Measurements from ENCODE around the gene CCR8. TPM values are rescaled to one million over a fixed set of nuclear protein-coding genes. Genes with fewer than 3 reads are reported as not detected.
A peak's percentile ranks its signal among the peaks of the same experiment; 100 is the strongest.

Gene CCR8, protein sequence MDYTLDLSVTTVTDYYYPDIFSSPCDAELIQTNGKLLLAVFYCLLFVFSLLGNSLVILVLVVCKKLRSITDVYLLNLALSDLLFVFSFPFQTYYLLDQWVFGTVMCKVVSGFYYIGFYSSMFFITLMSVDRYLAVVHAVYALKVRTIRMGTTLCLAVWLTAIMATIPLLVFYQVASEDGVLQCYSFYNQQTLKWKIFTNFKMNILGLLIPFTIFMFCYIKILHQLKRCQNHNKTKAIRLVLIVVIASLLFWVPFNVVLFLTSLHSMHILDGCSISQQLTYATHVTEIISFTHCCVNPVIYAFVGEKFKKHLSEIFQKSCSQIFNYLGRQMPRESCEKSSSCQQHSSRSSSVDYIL
- not detected in 2 replicates for total RNA-seq

DNA sequence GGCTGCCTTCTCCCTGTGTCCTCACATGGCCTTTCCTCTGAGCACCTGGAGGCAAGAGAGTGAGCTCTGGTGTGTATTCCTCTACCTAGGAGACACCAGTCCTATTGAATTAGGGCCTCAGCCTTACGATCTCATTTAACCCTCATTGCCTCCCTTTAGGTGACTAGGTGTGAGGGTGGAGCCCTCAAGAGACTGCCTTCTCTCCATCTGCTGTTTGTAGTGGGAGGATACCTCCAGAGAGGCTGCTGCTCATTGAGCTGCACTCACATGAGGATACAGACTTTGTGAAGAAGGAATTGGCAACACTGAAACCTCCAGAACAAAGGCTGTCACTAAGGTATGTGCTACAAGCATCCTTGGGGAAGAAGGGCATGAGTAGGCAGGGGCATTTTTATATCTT lies at the start of gene CCR8:
Gene CCR8 (plus strand): TSS at position 217 of the 400 bp plus-strand sequence. CDS start 2,623 bp downstream, outside the sequence.
- DNase-seq (ENCODE audit: low read depth, low spot score) = no peak

DNA sequence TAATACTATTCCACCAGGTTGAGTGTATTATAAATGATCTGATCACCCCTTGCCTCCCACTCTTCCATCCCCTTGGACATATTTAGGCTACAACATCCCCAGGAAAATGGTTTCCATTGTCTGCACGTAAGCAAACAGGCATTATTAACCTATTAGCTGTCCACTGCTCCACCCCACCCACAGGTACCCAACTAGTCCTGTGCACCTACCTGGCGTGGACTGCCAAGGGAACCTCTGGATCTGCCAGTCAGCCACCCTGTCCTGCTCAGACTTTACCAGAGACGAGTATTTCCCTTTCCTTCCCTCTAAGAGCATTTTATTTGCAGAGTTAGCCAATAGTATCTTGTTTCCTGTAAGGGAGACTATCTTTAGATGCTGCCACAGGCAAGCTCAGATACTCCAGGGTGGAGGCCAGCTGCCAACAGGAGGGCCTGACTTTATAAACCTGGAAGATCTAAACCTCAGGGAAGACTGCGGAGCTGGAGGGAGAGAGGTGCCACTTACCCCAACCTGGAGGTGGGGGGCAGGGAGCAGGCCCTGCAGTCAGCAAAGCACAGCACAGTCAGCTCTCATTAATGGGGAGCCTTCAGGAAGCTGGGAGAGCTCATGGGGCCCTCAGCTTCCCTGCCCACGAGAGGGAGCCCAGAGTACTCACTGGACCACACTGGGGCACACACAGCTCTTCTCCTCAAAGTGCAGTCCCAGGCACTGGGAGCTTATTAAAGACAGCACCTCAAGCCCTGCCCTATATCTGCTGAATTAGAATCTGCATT lies 49.6 kb upstream of the CCR8 start, which contains the start of gene CX3CR1:
Gene CX3CR1 (minus strand): TSS at position 292 of the 773 bp plus-strand sequence. CDS start 13,527 bp downstream, outside the sequence.
- no peak for DNase-seq (ENCODE audit: low read depth, low spot score)

- DNase-seq (ENCODE audit: low read depth, low spot score) = no peak
Measured at GRCh38 chr3:39280571-39280970, 48.9 kb upstream of the CCR8 start.

GRCh38 chr3:39281533-39281932 lies 48.0 kb upstream of the CCR8 start:
- DNase-seq (ENCODE audit: low read depth, low spot score) = no peak

DNA sequence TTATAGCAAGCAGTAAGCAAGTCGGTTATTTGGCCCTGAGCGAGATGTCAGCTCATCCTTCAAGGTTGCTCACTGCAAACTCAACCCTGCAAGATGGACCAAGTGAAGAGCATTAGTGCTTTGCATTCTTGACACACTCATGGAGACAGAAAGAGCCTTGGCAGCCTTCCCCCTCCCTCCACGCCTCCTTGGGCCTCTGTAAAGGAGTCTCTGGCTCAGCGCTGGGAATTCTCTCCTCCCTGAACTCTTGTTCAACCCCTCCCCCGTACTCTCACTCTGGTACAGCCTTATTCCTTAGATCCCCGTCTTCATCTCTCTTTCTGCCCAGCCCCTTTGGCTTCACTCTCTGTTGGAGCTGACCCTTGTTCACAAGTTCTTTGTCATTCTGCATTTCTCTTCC lies 47.5 kb upstream of the CCR8 start:
- no peak for DNase-seq (ENCODE audit: low read depth, low spot score)

DNA sequence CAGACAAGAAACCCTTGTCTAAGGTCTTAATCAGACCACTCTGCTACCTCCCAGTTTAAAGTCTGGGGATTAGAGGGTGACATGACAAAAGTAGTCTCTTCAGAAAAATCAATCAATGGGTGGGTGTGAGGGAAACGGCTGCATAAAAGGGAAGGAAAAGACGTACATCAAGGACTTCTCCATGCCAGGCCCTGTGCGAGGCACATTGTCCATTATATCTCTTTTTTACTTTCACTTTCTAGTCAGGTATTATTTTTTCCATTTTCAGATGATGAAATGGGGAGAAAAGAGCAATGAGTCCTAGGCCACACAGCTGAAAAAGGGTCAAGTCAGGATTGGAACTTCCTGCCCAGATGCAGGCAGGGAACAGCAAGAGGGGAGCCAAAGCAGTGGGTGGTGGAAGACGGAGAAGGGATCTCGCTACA lies 45.0 kb upstream of the CCR8 start:
- DNase-seq (ENCODE audit: low read depth, low spot score) = no peak

DNA sequence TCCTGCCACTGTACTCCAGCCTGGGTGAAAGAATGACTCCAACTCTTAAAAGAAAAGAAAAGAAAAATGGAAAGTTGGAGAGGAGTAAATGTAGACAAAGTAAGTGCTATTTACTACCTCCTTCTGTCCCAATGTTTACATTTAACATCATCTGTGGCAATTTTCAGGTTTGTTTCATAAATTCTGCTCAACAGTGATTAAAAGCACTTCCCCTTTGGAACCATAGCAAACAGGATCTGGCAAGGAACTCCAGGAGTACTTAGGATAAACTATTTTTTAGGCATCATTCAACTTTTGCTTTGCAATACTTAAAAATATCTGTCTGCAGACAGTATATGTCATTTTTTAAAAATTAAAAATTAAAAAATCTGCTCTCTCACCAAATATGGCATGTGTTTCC lies 44.2 kb upstream of the CCR8 start:
- DNase-seq (ENCODE audit: low read depth, low spot score) = no peak

GRCh38 chr3:39286771-39287170 lies 42.7 kb upstream of the CCR8 start:
- no peak for DNase-seq (ENCODE audit: low read depth, low spot score)

DNA sequence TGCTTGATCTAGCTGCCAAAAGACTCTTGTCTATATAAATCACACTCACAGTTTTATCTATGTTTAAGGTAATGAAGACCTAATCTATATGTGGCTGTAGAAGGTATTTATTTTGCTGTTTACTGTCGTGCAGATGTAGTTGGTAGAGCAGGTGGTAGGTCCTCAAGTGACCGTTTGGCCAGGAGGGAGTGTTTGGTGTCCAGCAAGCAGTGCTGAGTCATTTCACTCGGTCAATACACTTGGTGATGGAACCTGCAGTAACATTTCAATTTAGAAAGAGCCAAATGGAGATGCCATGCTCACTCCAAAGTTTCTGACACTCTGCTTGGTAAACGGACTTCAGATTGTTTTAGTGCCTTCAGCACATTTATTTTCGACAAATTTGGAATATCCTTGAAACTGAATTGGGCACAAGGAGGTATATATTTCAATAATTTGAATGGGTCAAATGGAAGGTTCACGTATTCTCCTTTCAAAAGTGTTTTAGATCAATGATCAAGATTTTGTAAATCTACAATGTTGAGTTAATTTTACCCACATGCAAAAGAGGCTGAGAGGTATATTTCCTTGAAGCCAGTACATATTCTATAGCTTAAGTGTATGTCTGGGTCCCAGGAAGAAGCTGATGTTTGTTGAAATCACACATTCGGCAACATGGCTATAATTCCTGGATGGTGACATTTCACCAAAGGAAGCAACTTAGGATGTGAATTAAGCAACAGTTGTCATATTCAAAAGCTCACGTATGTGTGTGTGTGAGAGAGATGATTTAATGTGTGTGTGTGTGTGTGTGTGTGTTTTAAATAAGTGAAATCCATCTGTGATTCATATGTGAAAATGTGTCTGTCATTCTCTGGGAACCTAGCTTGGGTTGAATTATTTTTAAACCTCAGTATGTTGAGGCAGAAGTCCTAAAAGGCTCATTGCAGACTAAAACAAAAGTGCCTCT lies 42.0 kb upstream of the CCR8 start:
- DNase-seq (ENCODE audit: low read depth, low spot score) = no peak

- peak; percentile 35 for DNase-seq (ENCODE audit: low read depth, low spot score)
Measured at GRCh38 chr3:39288300-39288808, 41.2 kb upstream of the CCR8 start.

DNA sequence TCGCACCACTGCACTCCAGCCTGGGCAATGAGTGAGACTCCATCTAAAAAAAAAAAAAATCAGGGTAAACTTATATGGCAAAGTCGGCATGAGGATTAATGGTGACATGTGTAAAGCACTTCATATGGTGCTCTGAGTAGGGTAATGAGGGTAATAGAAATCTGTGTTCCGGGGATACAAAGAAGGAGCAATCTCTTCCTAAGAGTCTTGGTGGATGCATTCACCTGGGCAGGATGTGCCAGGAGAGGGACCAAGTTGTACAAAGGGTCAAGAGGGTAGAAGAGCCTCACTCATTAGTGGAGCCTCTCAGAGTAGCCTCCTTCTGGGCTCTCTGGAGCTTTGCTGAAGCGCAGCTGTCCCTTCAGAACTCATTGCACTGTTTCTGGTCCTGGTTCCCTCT lies 40.4 kb upstream of the CCR8 start:
- DNase-seq (ENCODE audit: low read depth, low spot score) = no peak

GRCh38 chr3:39290255-39290654 lies 39.3 kb upstream of the CCR8 start:
- DNase-seq (ENCODE audit: low read depth, low spot score) = no peak

DNA sequence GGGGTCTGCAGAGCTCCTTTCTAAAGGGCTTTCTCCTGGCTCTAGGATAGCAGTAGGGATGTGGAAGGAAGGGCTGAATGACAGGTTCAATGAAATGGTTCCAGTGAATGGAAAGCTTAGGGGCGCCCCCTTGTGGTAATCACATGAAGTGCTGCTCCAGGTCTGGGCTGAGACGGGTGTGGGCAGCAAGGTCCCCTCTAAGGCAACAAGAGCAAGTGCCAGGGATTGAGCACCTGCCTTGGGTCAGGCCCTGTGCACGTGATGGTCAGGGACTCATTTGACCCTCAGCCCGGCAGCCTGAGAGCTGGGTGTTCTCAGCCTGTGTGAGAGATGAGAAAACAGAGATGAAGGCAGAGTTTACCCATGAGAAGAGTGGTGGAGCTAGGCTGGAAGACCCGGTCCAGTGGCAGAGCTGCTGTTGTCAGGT lies 37.6 kb upstream of the CCR8 start:
- DNase-seq (ENCODE audit: low read depth, low spot score) = no peak

GRCh38 chr3:39292961-39293360 lies 36.5 kb upstream of the CCR8 start:
- no peak for DNase-seq (ENCODE audit: low read depth, low spot score)

DNA sequence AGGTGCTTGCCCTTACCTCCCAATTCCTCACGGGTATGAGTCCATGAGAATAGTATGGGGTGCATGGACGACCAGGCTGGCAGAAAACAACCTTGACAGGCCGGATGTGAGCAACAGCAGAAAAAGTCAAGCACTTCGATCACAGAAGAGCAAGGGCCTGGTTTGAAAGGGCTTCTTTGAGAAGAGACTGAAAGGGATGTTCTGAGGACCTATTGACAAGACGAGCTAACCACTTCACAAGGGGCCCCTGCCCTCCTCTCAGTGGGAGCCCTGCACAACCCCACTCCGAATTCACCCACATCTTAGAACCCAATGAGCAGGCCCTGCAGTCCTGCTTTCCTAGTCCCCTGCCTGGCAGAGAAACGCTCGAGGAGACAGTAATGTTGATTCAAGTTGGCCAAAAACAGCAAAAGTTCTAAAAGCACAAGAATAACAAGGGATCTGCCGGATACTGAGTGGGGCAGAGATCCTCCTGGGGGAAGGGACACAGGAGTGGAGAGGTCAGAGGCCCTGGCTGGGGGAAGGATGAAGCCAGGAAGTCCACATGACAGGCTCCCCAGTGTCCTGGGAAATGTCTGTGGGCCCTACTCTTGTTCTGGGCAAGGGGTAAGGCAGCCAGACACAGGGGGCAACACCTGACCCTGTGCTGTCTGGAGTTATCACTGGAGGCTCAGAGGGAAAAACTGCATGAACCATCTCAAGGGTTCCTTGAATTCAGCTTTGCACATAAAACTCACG lies 34.9 kb upstream of the CCR8 start:
- no peak for DNase-seq (ENCODE audit: low read depth, low spot score)

DNA sequence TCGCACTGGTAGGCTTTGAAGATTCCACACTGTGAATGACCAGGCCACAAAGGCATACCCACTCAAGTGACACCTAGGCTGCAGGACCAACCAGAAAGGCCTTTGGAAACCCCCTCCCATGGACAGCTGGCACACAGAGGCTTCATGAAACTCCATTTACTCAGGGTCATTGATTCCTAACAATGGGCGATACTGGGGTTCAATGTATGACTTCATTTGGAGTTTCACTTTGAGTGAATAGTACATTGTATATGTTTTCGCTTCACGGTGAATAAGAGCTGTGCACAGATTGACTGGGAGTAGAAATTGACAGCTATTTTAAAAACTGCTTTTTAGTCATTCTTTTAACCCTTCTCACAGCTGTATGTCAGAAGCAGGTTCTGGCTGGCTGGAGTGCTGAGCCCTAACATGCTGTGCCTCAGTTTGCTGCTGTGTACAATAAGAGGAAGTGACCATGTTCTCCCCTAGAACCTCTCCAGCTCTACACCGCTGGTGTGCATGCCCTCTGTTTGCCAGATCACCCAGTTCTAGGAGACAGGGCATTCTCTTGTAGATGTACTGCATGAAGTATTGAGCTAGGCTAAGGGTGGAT lies 34.2 kb upstream of the CCR8 start:
- no peak for DNase-seq (ENCODE audit: low read depth, low spot score)

DNA sequence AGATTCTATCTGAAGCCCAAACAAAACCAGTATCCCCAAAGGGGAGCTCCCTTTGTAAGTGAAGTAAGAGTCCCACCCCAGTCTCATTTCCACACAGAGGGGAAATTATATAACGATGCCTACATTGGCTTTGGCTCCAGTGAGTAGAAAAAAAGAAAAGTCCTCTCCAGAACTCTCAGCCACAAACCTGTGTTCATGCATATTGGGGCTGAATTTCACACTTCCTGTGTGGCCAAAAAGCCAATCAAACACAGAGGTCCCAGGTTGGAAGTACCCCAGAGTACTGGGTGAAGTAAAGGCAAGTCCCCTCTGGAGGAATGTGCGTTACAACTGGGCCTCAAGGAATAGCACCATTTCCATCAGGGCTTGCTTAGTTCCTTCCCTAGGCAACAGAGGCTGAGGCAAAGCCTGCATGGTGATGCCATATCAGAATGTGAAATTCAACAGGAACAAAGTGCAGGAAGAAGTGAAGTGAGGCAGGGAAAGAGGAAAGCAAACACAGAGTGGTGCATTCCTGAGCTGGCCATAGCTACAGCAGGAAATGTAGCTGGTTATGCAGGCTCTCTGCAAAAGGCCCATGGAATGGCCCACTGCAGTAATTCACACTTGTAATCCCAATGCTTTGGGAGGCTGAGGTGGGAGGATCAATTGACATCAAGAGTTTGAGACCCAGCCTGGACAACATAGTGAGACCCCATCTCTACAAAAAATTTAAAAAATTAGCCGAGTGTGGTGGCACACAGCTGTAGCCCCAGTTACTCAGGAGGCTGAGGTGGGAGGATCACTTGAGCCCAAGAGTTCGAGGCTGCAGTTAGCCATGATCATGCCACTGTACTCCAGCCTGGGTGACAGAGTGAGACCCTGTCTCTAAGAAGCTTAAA lies 33.1 kb upstream of the CCR8 start:
- DNase-seq (ENCODE audit: low read depth, low spot score) = no peak

- DNase-seq (ENCODE audit: low read depth, low spot score) = no peak
Measured at GRCh38 chr3:39299279-39299678, 30.2 kb upstream of the CCR8 start.

DNA sequence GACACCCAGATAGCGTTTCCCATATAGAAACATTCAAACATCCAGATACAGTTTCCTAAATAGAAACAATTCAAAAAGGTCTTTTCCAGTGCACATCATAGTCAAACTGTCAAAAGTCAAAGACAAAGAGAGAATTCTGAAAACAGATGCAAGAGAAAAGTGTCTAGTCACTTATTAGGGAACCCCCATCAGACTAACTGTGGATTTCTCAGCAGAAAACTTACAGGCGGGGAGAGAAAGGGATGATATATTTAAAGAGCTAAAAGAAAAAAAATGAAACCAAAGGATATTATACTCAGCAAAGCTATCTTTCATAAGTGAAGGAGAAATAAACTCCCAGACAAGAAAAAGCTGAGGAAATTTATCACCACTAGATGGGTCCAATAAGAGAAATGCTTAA lies 27.3 kb upstream of the CCR8 start:
- DNase-seq (ENCODE audit: low read depth, low spot score) = no peak

Data from pulmonary artery endothelial cell (primary cell).